HEK293T (cell line): ENCODE data around the gene KRTAP4-3.
"Not testable (repeated sequence)": the region's sequence is repeated elsewhere in the genome, so short reads cannot be mapped to it uniquely, and the experiment has no call there.

Experiments used
- CTCF ChIA-PET: fragments of 350-600 bp; formaldehyde crosslinking; extraction: SDS; loops from one replicate; lab custom pipeline; 2021; ENCODE audit warnings: antibody characterized with exemption, inconsistent platforms; lab: Yijun Ruan, JAX
- POLR2A ChIA-PET: fragments of 350-600 bp; formaldehyde crosslinking; extraction: SDS; loops from one replicate; lab custom pipeline; 2020; ENCODE audit warnings: antibody characterized with exemption, inconsistent platforms; lab: Yijun Ruan, JAX
- DNase-seq: peaks from one replicate; pipeline ENCODE4 v3.0.0; 2012; ENCODE audit warnings: mixed read lengths; ENCODE audit errors: extremely low spot score
- ARNT ChIP-seq: fragments of 450-650 bp; IDR thresholded peaks from 2 replicates; pipeline ENCODE4 v1.6.1; 2017; ENCODE audit warnings: mild to moderate bottlenecking
- BHLHE40 ChIP-seq: fragments of 450-650 bp; IDR thresholded peaks from 2 replicates; pipeline ENCODE4 v1.6.1; 2016; ENCODE audit warnings: mild to moderate bottlenecking, moderate library complexity, borderline replicate concordance
- CTBP1 ChIP-seq: fragments of 450-650 bp; IDR thresholded peaks from 2 replicates; pipeline ENCODE4 v1.6.1; 2016; ENCODE audit warnings: borderline replicate concordance
- ELF4 ChIP-seq: fragments of 450-650 bp; IDR thresholded peaks from 2 replicates; pipeline ENCODE4 v1.6.1; 2017; ENCODE audit warnings: antibody characterized with exemption
- FOXA1 ChIP-seq: fragments of 450-650 bp; IDR thresholded peaks from 2 replicates; pipeline ENCODE4 v1.6.1; 2016; ENCODE audit warnings: mild to moderate bottlenecking
- FOXK2 ChIP-seq: fragments of 450-650 bp; IDR thresholded peaks from 2 replicates; pipeline ENCODE4 v1.6.1; 2016; ENCODE audit warnings: mild to moderate bottlenecking
- FOXM1 ChIP-seq: fragments of 450-650 bp; IDR thresholded peaks from 2 replicates; pipeline ENCODE4 v1.6.1; 2017; ENCODE audit warnings: mild to moderate bottlenecking, borderline replicate concordance
- HDGF ChIP-seq: fragments of 450-650 bp; IDR thresholded peaks from 2 replicates; pipeline ENCODE4 v1.6.1; 2017; ENCODE audit warnings: antibody characterized with exemption, borderline replicate concordance
- L3MBTL2 ChIP-seq: fragments of 450-650 bp; conservative IDR thresholded peaks from 2 replicates; pipeline ENCODE4 v1.6.1; 2016; ENCODE audit warnings: mild to moderate bottlenecking
- LEF1 ChIP-seq: fragments of 450-650 bp; IDR thresholded peaks from 2 replicates; pipeline ENCODE4 v1.6.1; 2017; ENCODE audit warnings: mild to moderate bottlenecking, borderline replicate concordance
- NFRKB ChIP-seq: fragments of 450-650 bp; IDR thresholded peaks from 2 replicates; pipeline ENCODE4 v1.6.1; 2016; ENCODE audit warnings: mild to moderate bottlenecking, moderate library complexity
- PKNOX1 ChIP-seq: fragments of 450-650 bp; IDR thresholded peaks from 2 replicates; pipeline ENCODE4 v1.6.1; 2016
- SP1 ChIP-seq: fragments of 450-650 bp; IDR thresholded peaks from 2 replicates; pipeline ENCODE4 v1.6.1; 2017
- SUZ12 ChIP-seq: fragments of 450-650 bp; IDR thresholded peaks from 2 replicates; pipeline ENCODE4 v1.6.1; 2016; ENCODE audit warnings: mild to moderate bottlenecking
- TARDBP ChIP-seq: fragments of 450-650 bp; IDR thresholded peaks from 2 replicates; pipeline ENCODE4 v1.6.1; 2016
- ZNF384 ChIP-seq: fragments of 450-650 bp; IDR thresholded peaks from 2 replicates; pipeline ENCODE4 v1.6.1; 2016

The KRTAP4-3 gene

GRCh38 chr17:41141361-41141760 lies 26.7 kb downstream of the KRTAP4-3 start:
- ChIA-PET POLR2A (no interaction called here), CTCF (no interaction called here)
- DNase-seq: no peak
- TF ChIP-seq HDGF (no peak), NFRKB (no peak), L3MBTL2 (no peak), ARNT (no peak), FOXA1 (no peak), SUZ12 (no peak)

DNA sequence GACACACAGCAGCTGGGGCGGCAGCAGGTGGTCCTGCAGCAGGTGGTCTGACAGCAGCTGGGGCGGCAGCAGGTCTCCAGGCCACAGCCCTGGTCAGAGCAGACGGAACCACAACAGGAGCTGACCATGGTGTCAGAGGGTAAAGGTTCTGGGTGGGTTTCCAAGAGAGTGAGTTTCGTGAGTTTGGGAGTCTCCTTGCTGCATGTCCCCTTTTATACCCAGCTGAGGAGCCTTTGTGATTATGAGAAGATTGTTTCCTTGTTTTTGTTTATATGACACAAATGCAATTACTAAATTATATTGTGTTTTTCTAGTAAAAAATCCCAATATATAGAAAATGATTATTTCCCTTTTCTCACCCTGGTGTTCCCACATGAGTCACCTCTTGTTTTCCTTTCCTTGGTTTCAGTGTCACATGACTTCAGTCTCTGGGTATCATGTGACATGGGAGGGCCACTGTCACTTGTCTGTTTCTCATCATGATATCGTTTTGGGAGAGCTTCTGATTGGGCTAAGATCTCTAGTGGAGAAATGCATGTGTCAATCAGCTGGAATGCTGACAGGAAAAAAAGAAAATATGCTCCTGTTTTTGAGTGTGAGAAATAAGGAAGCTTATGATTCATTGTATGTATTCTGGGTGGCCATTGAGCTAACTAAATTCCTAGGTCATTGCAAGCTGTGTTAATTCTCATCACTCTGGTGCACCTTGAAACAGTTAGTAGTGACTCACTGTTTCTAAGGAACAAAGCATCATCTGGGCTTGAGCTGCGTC lies 27.5 kb downstream of the KRTAP4-3 start, which contains the start of gene KRTAP4-6:
TSS of gene KRTAP4-6 (minus strand) at position 185 of the 772 bp plus-strand sequence. CDS start at position 128, 57 bp downstream.
- no peak for DNase-seq
- POLR2A ChIA-PET: no interaction called here
- TF ChIP-seq PKNOX1 (no peak), L3MBTL2 (no peak), FOXA1 (no peak), ELF4 (no peak), FOXM1 (no peak), CTBP1 (no peak), BHLHE40 (no peak), HDGF (no peak), TARDBP (no peak), ZNF384 (no peak), ARNT (no peak), SUZ12 (no peak), LEF1 (no peak), SP1 (no peak), FOXK2 (no peak), NFRKB (no peak)
- CTCF ChIA-PET: no interaction called here

GRCh38 chr17:41139865-41140264 lies 28.2 kb downstream of the KRTAP4-3 start:
- DNase-seq, POLR2A ChIA-PET, CTCF ChIA-PET: not testable (repeated sequence)

- DNase-seq: no peak
- TF ChIP-seq ELF4 (no peak), TARDBP (no peak), PKNOX1 (no peak), CTBP1 (no peak)
- ChIA-PET POLR2A (no interaction called here), CTCF (no interaction called here)
These were observed 33.9 kb downstream of the KRTAP4-3 start for GRCh38 chr17:41133880-41134735.

- ChIA-PET POLR2A (no interaction called here), CTCF (no interaction called here)
- DNase-seq: no peak
- TF ChIP-seq LEF1: no peak
- no peak for TF ChIP-seq FOXA1
- TF ChIP-seq SP1: no peak
- TF ChIP-seq CTBP1: no peak
- no peak for TF ChIP-seq ELF4
- no peak for TF ChIP-seq ARNT
- no peak for TF ChIP-seq PKNOX1
- no peak for TF ChIP-seq NFRKB
- TF ChIP-seq BHLHE40: no peak
- no peak for TF ChIP-seq TARDBP
- TF ChIP-seq SUZ12: no peak
- TF ChIP-seq ZNF384: no peak
- TF ChIP-seq FOXK2: no peak
- TF ChIP-seq L3MBTL2: no peak
- TF ChIP-seq HDGF: no peak
- no peak for TF ChIP-seq FOXM1
These were observed 36.0 kb downstream of the KRTAP4-3 start for GRCh38 chr17:41131979-41132378.

GRCh38 chr17:41127371-41127770 lies 40.6 kb downstream of the KRTAP4-3 start:
- ChIA-PET CTCF (no interaction called here), POLR2A (no interaction called here)
- no peak for TF ChIP-seq L3MBTL2
- TF ChIP-seq PKNOX1: no peak
- TF ChIP-seq ARNT: no peak
- no peak for TF ChIP-seq CTBP1
- no peak for TF ChIP-seq HDGF
- TF ChIP-seq LEF1: no peak
- no peak for TF ChIP-seq FOXK2
- TF ChIP-seq SUZ12: no peak
- no peak for TF ChIP-seq FOXM1
- no peak for TF ChIP-seq BHLHE40
- no peak for TF ChIP-seq ELF4
- no peak for TF ChIP-seq ZNF384
- no peak for TF ChIP-seq FOXA1
- DNase-seq: no peak
